BLaER1 (cell line): ENCODE measurements around the gene OSBPL8.
"Not testable (repeated sequence)": the region's sequence is repeated elsewhere in the genome, so short reads cannot be mapped to it uniquely, and the experiment has no call there.

Experiments used
- H3K27ac ChIP-seq: shearing (Covaris generic); formaldehyde crosslinking; 2 replicates; pipeline ENCODE4 v1.8.1; 2022
- H3K27me3 ChIP-seq: shearing (Covaris generic); formaldehyde crosslinking; 2 replicates; pipeline ENCODE4 v1.8.1; 2022
- H3K36me3 ChIP-seq: shearing (Covaris generic); formaldehyde crosslinking; 2 replicates; pipeline ENCODE4 v1.8.1; 2022
- H3K4me1 ChIP-seq: shearing (Covaris generic); formaldehyde crosslinking; 2 replicates; pipeline ENCODE4 v1.8.1; 2022
- H3K4me2 ChIP-seq: shearing (Covaris generic); formaldehyde crosslinking; 2 replicates; pipeline ENCODE4 v1.8.1; 2022
- H3K4me3 ChIP-seq: shearing (Covaris generic); formaldehyde crosslinking; 2 replicates; pipeline ENCODE4 v1.8.1; 2022
- H3K9ac ChIP-seq: shearing (Covaris generic); formaldehyde crosslinking; 2 replicates; pipeline ENCODE4 v1.8.1; 2022
- H3K9me3 ChIP-seq: shearing (Covaris generic); formaldehyde crosslinking; 2 replicates; pipeline ENCODE4 v1.8.1; 2022
- H4K20me1 ChIP-seq: shearing (Covaris generic); formaldehyde crosslinking; 2 replicates; pipeline ENCODE4 v1.8.1; 2022
- Cebpa-rat ChIP-seq: shearing (Covaris generic); IDR thresholded peaks from 2 replicates; pipeline ENCODE4 v1.8.1; 2022

The OSBPL8 gene

GRCh38 chr12:76508128-76508980 is 51.2 kb downstream of the OSBPL8 start:
- Histone ChIP-seq H3K4me1 (peaks cover 19% of the 10 kb centered on the region), H3K9ac (no peak overlapping the region), H3K9me3 (peaks cover 26% of the 10 kb centered on the region), H3K36me3 (no peaks in the 10 kb centered on the region; the same call in 1 of the 2 replicates), H3K4me3 (no peak overlapping the region), H3K27ac (no peak overlapping the region), H3K27me3 (no peaks in the 10 kb centered on the region), H3K4me2 (no peak overlapping the region), H4K20me1 (no peaks in the 10 kb centered on the region)
- TF ChIP-seq Cebpa-rat, result no peak

- H3K4me3 ChIP-seq, result no peak overlapping the region
- no peaks in the 10 kb centered on the region for H4K20me1 ChIP-seq
- no peak overlapping the region for H3K4me2 ChIP-seq
- H3K36me3 ChIP-seq, result peaks cover 7% of the 10 kb centered on the region; the same call in 1 of the 2 replicates
- H3K27ac ChIP-seq, result no peak overlapping the region
- H3K9ac ChIP-seq, result no peak overlapping the region
- H3K27me3 ChIP-seq, result no peaks in the 10 kb centered on the region
- no peak for TF ChIP-seq Cebpa-rat
- H3K4me1 ChIP-seq, result peaks cover 10% of the 10 kb centered on the region
- H3K9me3 ChIP-seq, result peaks cover 11% of the 10 kb centered on the region; the same call in 1 of the 2 replicates
These were observed 53.4 kb downstream of the OSBPL8 start for GRCh38 chr12:76506149-76506548.

GRCh38 chr12:76505050-76505449 is 54.5 kb downstream of the OSBPL8 start:
- Histone ChIP-seq H4K20me1 (no peaks in the 10 kb centered on the region), H3K4me2 (no peak overlapping the region), H3K27me3 (no peaks in the 10 kb centered on the region), H3K27ac (no peak overlapping the region), H3K9ac (no peak overlapping the region), H3K9me3 (peaks cover 11% of the 10 kb centered on the region; the same call in 1 of the 2 replicates), H3K4me1 (no peaks in the 10 kb centered on the region), H3K36me3 (peaks cover 7% of the 10 kb centered on the region; the same call in 1 of the 2 replicates), H3K4me3 (no peak overlapping the region)
- no peak for TF ChIP-seq Cebpa-rat

DNA sequence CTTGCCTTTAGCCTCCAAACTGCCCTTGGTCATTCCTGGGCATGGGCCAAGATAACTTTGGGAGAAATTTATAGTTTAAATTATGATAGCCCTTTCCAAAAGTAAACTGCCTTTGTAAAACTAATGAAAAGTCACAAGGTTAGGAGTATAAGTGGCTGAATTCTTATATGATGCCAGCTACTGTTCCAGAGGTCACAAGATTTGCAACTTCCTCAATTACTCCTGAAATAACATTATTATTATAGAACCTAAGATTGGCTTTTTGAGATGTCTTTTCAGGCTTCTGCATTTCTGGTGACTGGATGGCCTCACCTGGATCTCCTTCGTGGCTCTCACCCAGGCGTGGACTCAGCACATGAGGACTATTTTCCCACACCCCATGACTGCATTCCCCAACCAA is 55.0 kb downstream of the OSBPL8 start:
- Histone ChIP-seq H3K9ac (no peak overlapping the region), H3K27ac (no peak overlapping the region), H3K4me3 (no peak overlapping the region), H3K27me3 (no peaks in the 10 kb centered on the region), H3K4me1 (no peaks in the 10 kb centered on the region), H3K9me3 (peaks cover 11% of the 10 kb centered on the region; the same call in 1 of the 2 replicates), H4K20me1 (no peaks in the 10 kb centered on the region), H3K36me3 (peaks cover 7% of the 10 kb centered on the region; the same call in 1 of the 2 replicates), H3K4me2 (no peak overlapping the region)
- no peak for TF ChIP-seq Cebpa-rat

- Histone ChIP-seq H3K9me3 (peaks cover 11% of the 10 kb centered on the region; the same call in 1 of the 2 replicates), H3K27ac (no peak overlapping the region), H4K20me1 (no peaks in the 10 kb centered on the region), H3K4me1 (no peaks in the 10 kb centered on the region), H3K27me3 (no peaks in the 10 kb centered on the region), H3K4me2 (no peak overlapping the region), H3K9ac (no peak overlapping the region), H3K36me3 (peaks cover 7% of the 10 kb centered on the region; the same call in 1 of the 2 replicates), H3K4me3 (no peak overlapping the region)
- TF ChIP-seq Cebpa-rat, result no peak
These were observed 55.6 kb downstream of the OSBPL8 start for GRCh38 chr12:76503957-76504356.

- Histone ChIP-seq H3K27me3 (no peaks in the 10 kb centered on the region), H3K36me3 (peaks cover 7% of the 10 kb centered on the region; the same call in 1 of the 2 replicates), H3K4me1 (no peaks in the 10 kb centered on the region), H3K9me3 (peaks cover 11% of the 10 kb centered on the region; the same call in 1 of the 2 replicates), H3K4me2 (no peak overlapping the region), H3K9ac (no peak overlapping the region), H4K20me1 (no peaks in the 10 kb centered on the region), H3K27ac (no peak overlapping the region), H3K4me3 (no peak overlapping the region)
- TF ChIP-seq Cebpa-rat, result no peak
These were observed 58.2 kb downstream of the OSBPL8 start for GRCh38 chr12:76501390-76501789.

GRCh38 chr12:76499136-76499535 is 60.4 kb downstream of the OSBPL8 start:
- not testable (repeated sequence) for H3K36me3 ChIP-seq, H3K9ac ChIP-seq, H3K4me3 ChIP-seq, H3K27ac ChIP-seq, H3K4me1 ChIP-seq, H3K27me3 ChIP-seq, H3K4me2 ChIP-seq, H4K20me1 ChIP-seq
- peaks cover 12% of the 10 kb centered on the region for H3K9me3 ChIP-seq

DNA sequence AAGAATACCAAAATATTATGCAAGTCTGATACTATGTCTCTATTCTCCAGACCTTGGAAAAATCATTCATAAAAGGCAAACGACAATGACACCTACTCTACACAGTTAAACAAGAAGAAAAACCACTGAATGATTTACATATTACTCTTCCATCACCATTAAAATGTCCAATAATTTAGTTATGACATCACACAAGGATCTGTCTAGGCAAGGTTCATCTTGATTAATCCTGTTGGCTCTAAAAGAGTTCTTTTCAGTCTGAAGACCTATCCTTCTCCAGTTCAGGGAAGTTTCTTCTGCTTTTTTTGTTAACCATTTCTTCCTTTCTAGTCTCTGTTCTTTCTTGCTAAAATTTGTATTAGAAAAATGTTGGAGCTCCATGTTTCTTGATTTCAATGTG is 64.0 kb downstream of the OSBPL8 start:
- H3K4me1 ChIP-seq, result no peaks in the 10 kb centered on the region
- H3K4me2 ChIP-seq, result no peak overlapping the region

DNA sequence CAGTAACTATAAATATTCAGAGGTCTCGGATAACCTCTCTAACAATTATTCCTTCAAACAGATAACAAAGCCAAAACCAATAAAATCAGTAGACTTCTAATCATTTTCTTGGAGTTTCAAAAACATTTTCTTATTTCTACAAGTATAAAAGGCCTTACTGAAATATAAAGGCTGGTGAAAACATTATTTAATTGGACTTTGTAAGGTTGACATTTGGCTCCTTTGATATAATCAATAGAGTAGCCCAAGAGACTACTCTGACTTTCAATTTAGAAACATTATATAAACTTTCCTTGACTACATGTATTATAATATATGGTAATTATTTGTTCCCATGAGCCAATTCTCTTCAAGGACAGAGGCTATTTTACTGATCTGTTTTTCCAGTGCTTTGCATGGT is 68.3 kb downstream of the OSBPL8 start:
- H3K9me3 ChIP-seq, result peaks cover 37% of the 10 kb centered on the region
- TF ChIP-seq Cebpa-rat, result no peak
- no peak overlapping the region for H3K4me3 ChIP-seq
- no peak overlapping the region for H3K27ac ChIP-seq
- H3K9ac ChIP-seq, result no peak overlapping the region
- no peaks in the 10 kb centered on the region for H3K4me1 ChIP-seq
- H3K4me2 ChIP-seq, result no peak overlapping the region
- no peaks in the 10 kb centered on the region for H3K27me3 ChIP-seq
- H4K20me1 ChIP-seq, result no peaks in the 10 kb centered on the region
- H3K36me3 ChIP-seq, result peaks cover 20% of the 10 kb centered on the region

More for the DNA sequence above, 64.0 kb downstream of the OSBPL8 start:
- Histone ChIP-seq H3K36me3 (peaks cover 10% of the 10 kb centered on the region), H4K20me1 (no peaks in the 10 kb centered on the region), H3K9ac (no peak overlapping the region), H3K9me3 (peaks cover 29% of the 10 kb centered on the region), H3K27ac (no peak overlapping the region), H3K4me3 (no peak overlapping the region), H3K27me3 (no peaks in the 10 kb centered on the region)
- TF ChIP-seq Cebpa-rat, result no peak

DNA sequence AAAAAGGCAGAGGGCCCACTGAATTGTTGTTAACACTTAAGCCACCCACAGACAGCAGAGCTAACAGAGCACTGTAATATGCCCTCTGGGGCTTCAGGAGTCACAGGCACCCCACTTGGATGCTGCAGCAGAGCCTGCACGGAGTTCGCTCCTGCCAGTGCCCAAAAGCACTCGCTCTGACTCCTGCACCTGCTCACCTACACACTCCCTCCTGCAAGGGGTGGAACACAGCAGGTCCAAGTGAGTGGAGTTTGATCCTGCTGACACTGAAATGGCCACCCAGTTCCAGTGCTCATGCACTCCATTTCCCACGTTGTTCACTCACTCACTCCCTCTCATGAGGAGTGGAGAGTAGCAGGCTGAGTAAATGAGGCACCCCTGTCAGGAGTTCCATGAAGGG is 68.8 kb downstream of the OSBPL8 start:
- no peak overlapping the region for H3K27ac ChIP-seq
- TF ChIP-seq Cebpa-rat, result no peak
- H3K36me3 ChIP-seq, result peaks cover 20% of the 10 kb centered on the region
- H4K20me1 ChIP-seq, result no peaks in the 10 kb centered on the region
- H3K9me3 ChIP-seq, result peaks cover 37% of the 10 kb centered on the region
- H3K4me2 ChIP-seq, result no peak overlapping the region
- no peak overlapping the region for H3K4me3 ChIP-seq
- no peaks in the 10 kb centered on the region for H3K4me1 ChIP-seq
- H3K9ac ChIP-seq, result no peak overlapping the region
- no peaks in the 10 kb centered on the region for H3K27me3 ChIP-seq
